AG10803 (cell line): ENCODE results near the gene ARHGAP21.

Experiments
- DNase-seq: peaks from one replicate; pipeline ENCODE4 v3.0.0; 2010; ENCODE audit warnings: low read depth
- H3K4me3 ChIP-seq: 2 replicates; pipeline ENCODE4 v1.5.1; 2011; ENCODE audit warnings: mild to moderate bottlenecking, low read length, control low read depth
- CTCF ChIP-seq: conservative IDR thresholded peaks from 2 replicates; pipeline ENCODE4 v1.5.1; 2011; ENCODE audit warnings: mild to moderate bottlenecking, low read length, control low read depth, inconsistent platforms

The ARHGAP21 gene

GRCh38 chr10:24701447-24701846 lies 22.2 kb downstream of the ARHGAP21 start:
- DNase-seq: no peak
- H3K4me3 ChIP-seq: no peak overlapping the region
- TF ChIP-seq CTCF: no peak

- TF ChIP-seq CTCF: no peak
- H3K4me3 ChIP-seq: no peak overlapping the region
- no peak for DNase-seq
Measured at GRCh38 chr10:24700948-24701347, 22.7 kb downstream of the ARHGAP21 start.

GRCh38 chr10:24698270-24698669 lies 25.4 kb downstream of the ARHGAP21 start:
- no peak overlapping the region for H3K4me3 ChIP-seq
- no peak for DNase-seq

GRCh38 chr10:24697080-24697479 lies 26.6 kb downstream of the ARHGAP21 start:
- TF ChIP-seq CTCF: no peak
- no peak overlapping the region for H3K4me3 ChIP-seq
- DNase-seq: no peak

More at GRCh38 chr10:24698270-24698669, 25.4 kb downstream of the ARHGAP21 start:
- TF ChIP-seq CTCF: no peak

GRCh38 chr10:24695452-24695851 lies 28.2 kb downstream of the ARHGAP21 start:
- DNase-seq: no peak
- H3K4me3 ChIP-seq: no peak overlapping the region
- TF ChIP-seq CTCF: no peak

- DNase-seq: peak; percentile 78
- TF ChIP-seq CTCF: no peak
- H3K4me3 ChIP-seq: no peak overlapping the region
Measured at GRCh38 chr10:24694086-24694485, 29.6 kb downstream of the ARHGAP21 start.

- H3K4me3 ChIP-seq: no peak overlapping the region
- peak; percentile 84 for DNase-seq
- no peak for TF ChIP-seq CTCF
Measured at GRCh38 chr10:24690961-24691512, 32.6 kb downstream of the ARHGAP21 start.
